AG10803 (cell line): ENCODE results near the gene GPSM1.

Experiments used
- DNase-seq: peaks from one replicate; pipeline ENCODE4 v3.0.0; 2010; ENCODE audit warnings: low read depth
- H3K4me3 ChIP-seq: 2 replicates; pipeline ENCODE4 v1.5.1; 2011; ENCODE audit warnings: mild to moderate bottlenecking, low read length, control low read depth
- TF ChIP-seq, protein P1 (sequence below): conservative IDR thresholded peaks from 2 replicates; pipeline ENCODE4 v1.5.1; 2011; ENCODE audit warnings: mild to moderate bottlenecking, low read length, control low read depth, inconsistent platforms

GPSM1 gene

DNA sequence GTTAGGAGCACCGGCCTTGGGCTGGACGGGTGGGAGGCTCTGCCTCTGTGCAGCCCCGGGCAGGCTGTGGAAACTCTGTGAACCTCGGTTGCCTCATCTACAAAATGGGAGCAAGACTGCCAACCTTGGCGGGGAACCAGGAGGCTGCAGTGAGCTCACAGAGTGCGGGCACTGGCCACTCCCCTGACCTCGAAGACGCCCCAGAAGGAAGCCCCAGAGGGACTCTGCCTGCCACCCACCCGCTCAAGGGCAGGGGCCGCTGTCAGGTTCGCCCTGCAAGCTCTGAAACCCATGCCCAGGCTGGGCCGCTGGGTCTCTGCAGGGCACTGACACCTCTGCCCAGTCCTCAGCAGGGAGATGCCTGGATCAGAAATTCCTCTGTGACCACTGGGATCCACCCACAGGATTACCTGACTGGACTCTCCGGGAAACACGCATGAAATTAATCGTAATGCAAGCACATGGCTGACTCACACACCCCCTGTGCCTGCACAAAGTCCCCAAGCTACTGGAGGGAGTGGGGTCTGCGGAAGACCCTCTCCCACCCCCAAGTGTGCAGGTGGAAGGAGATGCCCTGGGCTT, 30.8 kb upstream of the GPSM1 start:
- TF ChIP-seq, protein P1, sequence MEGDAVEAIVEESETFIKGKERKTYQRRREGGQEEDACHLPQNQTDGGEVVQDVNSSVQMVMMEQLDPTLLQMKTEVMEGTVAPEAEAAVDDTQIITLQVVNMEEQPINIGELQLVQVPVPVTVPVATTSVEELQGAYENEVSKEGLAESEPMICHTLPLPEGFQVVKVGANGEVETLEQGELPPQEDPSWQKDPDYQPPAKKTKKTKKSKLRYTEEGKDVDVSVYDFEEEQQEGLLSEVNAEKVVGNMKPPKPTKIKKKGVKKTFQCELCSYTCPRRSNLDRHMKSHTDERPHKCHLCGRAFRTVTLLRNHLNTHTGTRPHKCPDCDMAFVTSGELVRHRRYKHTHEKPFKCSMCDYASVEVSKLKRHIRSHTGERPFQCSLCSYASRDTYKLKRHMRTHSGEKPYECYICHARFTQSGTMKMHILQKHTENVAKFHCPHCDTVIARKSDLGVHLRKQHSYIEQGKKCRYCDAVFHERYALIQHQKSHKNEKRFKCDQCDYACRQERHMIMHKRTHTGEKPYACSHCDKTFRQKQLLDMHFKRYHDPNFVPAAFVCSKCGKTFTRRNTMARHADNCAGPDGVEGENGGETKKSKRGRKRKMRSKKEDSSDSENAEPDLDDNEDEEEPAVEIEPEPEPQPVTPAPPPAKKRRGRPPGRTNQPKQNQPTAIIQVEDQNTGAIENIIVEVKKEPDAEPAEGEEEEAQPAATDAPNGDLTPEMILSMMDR = no peak
- no peak for DNase-seq
- H3K4me3 ChIP-seq = no peak overlapping the region

DNA sequence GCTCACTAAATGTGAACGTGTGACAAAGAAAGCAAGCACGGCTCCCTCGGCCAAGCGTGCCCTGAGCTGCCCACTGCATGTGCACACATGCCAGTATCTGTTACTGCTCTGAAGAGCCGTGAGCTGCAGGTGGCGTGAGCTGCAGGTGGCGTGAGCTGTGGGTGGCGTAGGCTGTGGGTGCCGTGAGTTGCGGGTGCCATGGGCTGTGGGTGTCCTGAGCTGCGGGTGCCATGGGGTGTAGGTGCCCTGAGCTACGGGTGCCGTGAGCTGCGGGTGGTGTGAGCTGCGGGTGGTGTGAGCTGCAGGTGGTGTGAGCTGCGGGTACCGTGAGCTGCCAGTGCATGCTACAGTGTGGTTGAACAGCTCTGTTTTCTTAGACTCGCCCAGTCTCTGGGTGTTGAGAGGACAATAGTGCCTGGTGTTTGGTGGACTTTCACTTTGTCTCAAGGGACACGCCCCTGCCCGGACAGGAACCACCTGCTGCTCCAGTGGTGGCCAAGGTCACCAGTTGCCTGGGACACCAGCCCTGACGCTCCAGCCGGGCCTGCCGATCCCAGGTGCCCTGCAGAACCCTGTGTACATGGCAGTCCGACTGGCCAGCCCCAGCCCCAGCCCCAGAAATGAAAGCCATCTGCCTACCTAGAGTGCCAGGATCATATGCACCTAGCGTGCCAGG, 30.2 kb upstream of the GPSM1 start:
- no peak for DNase-seq
- TF ChIP-seq, protein P1 = no peak
- H3K4me3 ChIP-seq = no peak overlapping the region

DNA sequence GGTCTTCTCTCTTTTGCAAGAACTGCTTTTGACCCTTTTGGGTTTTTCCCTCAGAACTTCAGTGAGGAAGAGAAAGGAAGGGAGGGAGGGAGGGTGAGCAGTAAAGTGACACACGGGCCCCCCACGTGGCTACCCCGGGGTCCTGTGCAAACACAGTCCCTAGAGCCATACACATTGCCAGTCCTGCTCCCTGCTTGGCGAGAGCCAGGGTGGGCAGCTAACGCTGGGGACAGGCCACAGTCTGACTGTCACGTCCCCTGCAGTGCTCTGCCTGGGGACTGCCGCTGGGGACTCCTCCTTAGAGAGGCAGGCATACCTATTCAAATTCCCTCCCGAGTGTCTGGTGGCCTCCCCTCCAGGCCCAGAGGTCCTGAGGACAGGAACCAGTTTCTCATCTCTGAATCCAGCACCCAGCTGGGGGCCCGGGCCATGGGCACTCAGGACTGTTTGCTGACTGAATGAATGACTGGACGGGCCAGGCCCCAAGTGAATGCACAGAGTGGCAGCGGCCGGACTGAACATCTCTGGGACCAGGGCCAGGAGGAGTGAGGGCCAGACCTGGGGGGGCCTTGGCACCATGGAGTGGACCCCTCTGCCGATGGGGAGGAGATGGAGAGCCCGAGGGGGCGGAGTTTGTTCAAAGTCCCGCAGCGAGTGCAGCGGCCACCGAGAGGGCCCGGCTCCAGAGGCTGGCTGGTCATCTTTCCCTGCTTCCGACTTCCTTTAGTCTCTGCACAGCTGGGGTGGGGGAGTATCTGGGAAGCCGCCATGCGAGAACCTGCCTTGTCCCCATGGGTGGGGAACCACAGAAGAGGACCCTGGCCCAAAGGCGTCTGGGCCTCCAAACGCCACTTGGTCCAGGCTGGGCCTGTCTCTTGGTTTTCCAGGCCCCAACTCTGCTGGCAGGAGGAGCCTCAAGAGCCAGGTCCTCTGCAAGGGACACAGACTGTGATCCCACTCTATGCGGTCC, 29.3 kb upstream of the GPSM1 start:
- DNase-seq = no peak
- TF ChIP-seq, protein P1 = no peak
- H3K4me3 ChIP-seq = no peak overlapping the region

DNA sequence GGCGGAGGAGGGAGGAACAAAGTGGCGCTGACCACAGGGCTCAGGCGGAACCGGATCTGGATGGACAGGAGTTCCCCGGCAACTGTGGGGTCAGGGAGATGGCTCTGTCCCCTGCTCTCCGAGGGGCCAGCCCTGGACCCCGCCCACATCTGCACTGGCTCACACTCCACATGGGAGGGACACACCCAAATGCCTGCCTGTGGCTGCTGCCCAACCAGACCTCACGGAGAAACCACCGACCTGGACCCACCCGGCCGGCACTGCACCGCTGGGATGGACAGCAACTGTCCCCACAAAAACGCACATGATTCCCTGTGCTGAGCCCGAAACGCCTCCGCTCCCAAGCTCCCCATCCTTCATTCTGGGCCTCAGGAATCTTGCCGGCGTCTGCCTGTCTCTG, 28.2 kb upstream of the GPSM1 start:
- DNase-seq = no peak
- TF ChIP-seq, protein P1 = no peak

DNA sequence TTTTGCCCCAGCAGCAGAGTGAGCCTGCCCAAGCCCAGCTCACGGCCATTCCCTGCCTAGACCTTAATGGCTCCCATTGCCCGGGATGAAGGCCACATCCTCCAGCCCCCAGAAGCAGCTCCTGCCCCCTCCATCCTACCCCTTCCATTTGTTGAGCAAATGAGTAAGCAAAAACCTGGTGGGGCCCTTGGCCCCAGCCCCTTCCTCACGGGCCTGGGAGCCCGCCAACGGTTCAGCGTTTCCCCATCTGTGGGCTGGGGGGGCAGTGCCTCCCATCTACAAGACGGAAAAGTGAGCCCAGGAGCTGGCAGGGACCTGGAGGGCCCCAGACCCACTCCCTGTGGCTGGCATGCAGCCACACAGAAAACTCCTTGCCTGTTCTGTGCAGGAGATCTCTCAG, 27.8 kb upstream of the GPSM1 start:
- TF ChIP-seq, protein P1 = no peak
- no peak for DNase-seq

More for the DNA sequence above, 28.2 kb upstream of the GPSM1 start:
- no peak overlapping the region for H3K4me3 ChIP-seq

DNA sequence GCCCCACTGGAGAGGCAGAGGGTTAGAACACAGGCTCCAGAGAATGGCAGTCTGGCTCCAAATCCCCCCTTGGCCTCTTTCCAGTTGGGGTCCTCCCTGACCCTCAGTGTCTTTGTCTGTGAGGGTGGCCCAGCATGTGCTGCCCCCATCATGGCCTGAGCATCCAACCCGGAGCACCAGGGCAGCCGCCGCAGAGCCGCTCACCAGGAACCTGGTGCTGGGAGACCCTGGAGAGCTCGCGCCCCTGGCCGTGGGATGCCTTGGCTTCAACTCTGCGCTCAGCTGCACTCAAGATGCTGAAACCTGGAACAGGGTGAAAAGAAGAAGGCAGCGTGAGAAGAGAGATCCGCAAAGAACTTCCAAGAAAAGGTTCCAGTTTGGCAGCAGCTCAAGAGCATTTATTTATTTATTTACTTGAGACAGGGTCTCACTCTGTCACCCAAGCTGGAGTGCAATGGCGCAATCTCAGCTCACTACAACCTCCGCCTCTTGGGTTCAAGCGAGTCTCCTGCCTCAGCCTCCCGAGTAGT, 27.3 kb upstream of the GPSM1 start:
- H3K4me3 ChIP-seq = no peak overlapping the region
- TF ChIP-seq, protein P1 = no peak
- no peak for DNase-seq

More for the DNA sequence above, 27.8 kb upstream of the GPSM1 start:
- H3K4me3 ChIP-seq = no peak overlapping the region
